Measurements from ENCODE around the gene ACAD10.
"Not testable (repeated sequence)": the region's sequence is repeated elsewhere in the genome, so short reads cannot be mapped to it uniquely, and the experiment has no call there.

ACAD10 gene

GRCh38 chr12:111643427-111643826 is 42.4 kb upstream of the ACAD10 start:
- no peak for DNase-seq (ENCODE audit: low read depth)
- TF ChIP-seq MAX (IDR thresholded peaks at IDR 0.05; ENCODE audit: low read depth, low read length) (no peak), POLR2A (IDR thresholded peaks at IDR 0.05; ENCODE audit: extremely low read depth, insufficient read length) (no peak), MYC (IDR thresholded peaks at IDR 0.05; ENCODE audit: low read depth, low read length) (no peak)
- TF ChIP-seq, protein P1, sequence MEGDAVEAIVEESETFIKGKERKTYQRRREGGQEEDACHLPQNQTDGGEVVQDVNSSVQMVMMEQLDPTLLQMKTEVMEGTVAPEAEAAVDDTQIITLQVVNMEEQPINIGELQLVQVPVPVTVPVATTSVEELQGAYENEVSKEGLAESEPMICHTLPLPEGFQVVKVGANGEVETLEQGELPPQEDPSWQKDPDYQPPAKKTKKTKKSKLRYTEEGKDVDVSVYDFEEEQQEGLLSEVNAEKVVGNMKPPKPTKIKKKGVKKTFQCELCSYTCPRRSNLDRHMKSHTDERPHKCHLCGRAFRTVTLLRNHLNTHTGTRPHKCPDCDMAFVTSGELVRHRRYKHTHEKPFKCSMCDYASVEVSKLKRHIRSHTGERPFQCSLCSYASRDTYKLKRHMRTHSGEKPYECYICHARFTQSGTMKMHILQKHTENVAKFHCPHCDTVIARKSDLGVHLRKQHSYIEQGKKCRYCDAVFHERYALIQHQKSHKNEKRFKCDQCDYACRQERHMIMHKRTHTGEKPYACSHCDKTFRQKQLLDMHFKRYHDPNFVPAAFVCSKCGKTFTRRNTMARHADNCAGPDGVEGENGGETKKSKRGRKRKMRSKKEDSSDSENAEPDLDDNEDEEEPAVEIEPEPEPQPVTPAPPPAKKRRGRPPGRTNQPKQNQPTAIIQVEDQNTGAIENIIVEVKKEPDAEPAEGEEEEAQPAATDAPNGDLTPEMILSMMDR (IDR thresholded peaks at IDR 0.05; ENCODE audit: low read depth, low read length) = no peak
- no peak overlapping the region for H3K4me3 ChIP-seq (ENCODE audit: low read depth, low read length)

- no peak overlapping the region for H3K4me3 ChIP-seq (ENCODE audit: low read depth, low read length)
- TF ChIP-seq MAX (IDR thresholded peaks at IDR 0.05; ENCODE audit: low read depth, low read length) (no peak), POLR2A (IDR thresholded peaks at IDR 0.05; ENCODE audit: extremely low read depth, insufficient read length) (no peak)
- TF ChIP-seq, protein P1 (IDR thresholded peaks at IDR 0.05; ENCODE audit: low read depth, low read length) = no peak
- no peak for DNase-seq (ENCODE audit: low read depth)
Observed at GRCh38 chr12:111645433-111645832, 40.4 kb upstream of the ACAD10 start.

DNA sequence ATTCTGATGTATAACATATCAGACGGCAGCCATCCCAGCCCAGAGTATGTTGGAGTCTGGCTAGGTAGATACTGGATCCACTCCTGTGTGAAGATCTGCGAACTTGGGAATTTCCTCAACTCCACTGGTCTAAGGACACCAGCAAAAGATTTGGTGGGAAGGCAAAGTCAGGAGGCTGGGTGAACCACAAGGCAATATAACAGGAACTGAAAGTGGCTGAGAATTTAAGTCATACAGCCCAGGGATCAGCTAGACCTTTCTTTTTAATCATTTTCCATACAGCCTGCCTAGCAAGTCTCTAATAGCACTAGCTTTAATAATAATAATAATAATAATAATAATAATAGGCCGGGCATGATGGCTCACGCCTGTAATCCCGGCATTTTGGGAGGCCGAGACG is 34.9 kb upstream of the ACAD10 start:
- peak; percentile 25 for DNase-seq (ENCODE audit: low read depth)
- no peak overlapping the region for H3K4me3 ChIP-seq (ENCODE audit: low read depth, low read length)
- TF ChIP-seq MAX (IDR thresholded peaks at IDR 0.05; ENCODE audit: low read depth, low read length) = no peak
- no peak for TF ChIP-seq MYC (IDR thresholded peaks at IDR 0.05; ENCODE audit: low read depth, low read length)
- TF ChIP-seq, protein P1 (IDR thresholded peaks at IDR 0.05; ENCODE audit: low read depth, low read length) = no peak
- TF ChIP-seq POLR2A (IDR thresholded peaks at IDR 0.05; ENCODE audit: extremely low read depth, insufficient read length) = no peak

DNA sequence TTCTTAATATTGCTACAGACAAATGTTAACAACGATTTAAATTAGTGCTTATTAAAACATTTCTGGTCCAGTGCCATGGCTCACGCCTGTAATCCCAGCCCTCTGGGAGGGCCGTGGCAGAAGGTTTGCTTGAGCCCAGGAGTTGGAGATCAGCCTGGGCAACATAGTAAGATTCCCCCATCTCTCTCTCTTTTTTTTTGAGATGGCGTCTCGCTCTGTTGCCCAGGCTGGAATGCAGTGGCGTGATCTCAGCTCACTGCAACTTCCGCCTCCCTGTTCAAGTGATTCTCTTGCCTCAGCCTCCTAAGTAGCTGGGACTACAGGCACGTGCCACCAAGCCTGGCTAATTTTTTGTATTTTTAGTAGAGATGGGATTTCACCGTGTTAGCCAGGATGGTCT is 33.3 kb upstream of the ACAD10 start:
- DNase-seq (ENCODE audit: low read depth); H3K4me3 ChIP-seq (ENCODE audit: low read depth, low read length): not testable (repeated sequence)

DNA sequence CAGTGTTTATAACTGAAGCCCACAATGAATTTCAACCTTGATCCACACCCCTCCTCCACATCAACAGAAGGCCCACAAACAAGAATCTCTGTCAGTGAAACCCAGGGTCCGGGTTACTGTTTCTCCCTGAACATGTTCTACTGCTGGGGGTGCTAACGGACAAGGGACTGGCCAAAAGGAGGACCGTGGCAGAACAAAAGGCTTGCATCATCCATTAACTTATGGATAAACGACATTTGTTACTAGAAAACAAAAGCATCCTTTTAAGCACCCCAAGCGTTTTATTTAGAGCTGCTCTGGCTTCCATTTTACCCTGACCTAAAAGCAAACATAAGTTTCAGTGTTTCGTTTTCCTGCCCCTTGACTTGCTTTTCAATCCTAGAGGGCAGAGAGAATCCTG is 32.3 kb upstream of the ACAD10 start:
- no peak overlapping the region for H3K4me3 ChIP-seq (ENCODE audit: low read depth, low read length)
- TF ChIP-seq POLR2A (IDR thresholded peaks at IDR 0.05; ENCODE audit: extremely low read depth, insufficient read length) (no peak), MAX (IDR thresholded peaks at IDR 0.05; ENCODE audit: low read depth, low read length) (no peak)
- no peak for DNase-seq (ENCODE audit: low read depth)

GRCh38 chr12:111655356-111655755 is 30.5 kb upstream of the ACAD10 start:
- DNase-seq (ENCODE audit: low read depth) = no peak
- TF ChIP-seq MAX (IDR thresholded peaks at IDR 0.05; ENCODE audit: low read depth, low read length) (no peak), POLR2A (IDR thresholded peaks at IDR 0.05; ENCODE audit: extremely low read depth, insufficient read length) (no peak), MYC (IDR thresholded peaks at IDR 0.05; ENCODE audit: low read depth, low read length) (no peak)
- TF ChIP-seq, protein P1 (IDR thresholded peaks at IDR 0.05; ENCODE audit: low read depth, low read length) = no peak

DNA sequence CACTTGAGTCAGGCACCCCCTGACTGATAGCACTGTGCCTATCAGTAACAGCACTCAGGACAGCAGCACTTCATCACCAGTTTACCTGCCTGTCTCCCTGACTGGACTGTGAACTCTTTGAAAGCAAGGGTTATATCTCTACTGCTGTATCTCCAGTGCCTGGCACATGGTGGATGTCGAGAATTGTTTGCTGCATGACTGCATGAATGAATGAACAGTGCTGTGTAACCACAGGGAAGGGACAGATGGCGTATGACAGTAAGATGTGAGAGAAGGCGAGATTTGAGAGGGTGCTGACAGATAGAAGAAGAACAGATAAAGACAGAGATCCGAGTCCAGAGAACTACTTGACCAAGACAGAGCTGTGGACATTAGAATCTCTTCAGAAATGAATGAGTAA is 29.8 kb upstream of the ACAD10 start:
- TF ChIP-seq POLR2A (IDR thresholded peaks at IDR 0.05; ENCODE audit: extremely low read depth, insufficient read length) (no peak), MAX (IDR thresholded peaks at IDR 0.05; ENCODE audit: low read depth, low read length) (no peak), MYC (IDR thresholded peaks at IDR 0.05; ENCODE audit: low read depth, low read length) (no peak)
- TF ChIP-seq, protein P1 (IDR thresholded peaks at IDR 0.05; ENCODE audit: low read depth, low read length) = no peak

More at GRCh38 chr12:111655356-111655755, 30.5 kb upstream of the ACAD10 start:
- H3K4me3 ChIP-seq (ENCODE audit: low read depth, low read length) = no peak overlapping the region

More for the DNA sequence above, 29.8 kb upstream of the ACAD10 start:
- DNase-seq (ENCODE audit: low read depth) = no peak
- no peak overlapping the region for H3K4me3 ChIP-seq (ENCODE audit: low read depth, low read length)

All from NB4 (cell line).